IPS-18a (cell line): ENCODE data around the gene TBC1D8.

Source experiments
- H3K27ac ChIP-seq: one replicate; pipeline ENCODE4 v1.5.1; 2013; ENCODE audit warnings: low read length
- H3K27me3 ChIP-seq: one replicate; pipeline ENCODE4 v1.6.1; 2013; ENCODE audit warnings: mild to moderate bottlenecking, low read length; ENCODE audit not compliant: control insufficient read depth, insufficient read depth
- H3K36me3 ChIP-seq: one replicate; pipeline ENCODE4 v1.6.1; 2013; ENCODE audit warnings: low read depth, low read length; ENCODE audit not compliant: control insufficient read depth
- H3K4me1 ChIP-seq: one replicate; pipeline ENCODE4 v1.6.1; 2013; ENCODE audit warnings: low read depth, low read length; ENCODE audit not compliant: control insufficient read depth
- H3K4me3 ChIP-seq: one replicate; pipeline ENCODE4 v1.5.1; 2013; ENCODE audit warnings: low read length
- H3K9ac ChIP-seq: one replicate; pipeline ENCODE4 v1.6.1; 2013; ENCODE audit warnings: mild to moderate bottlenecking, low read length, moderate library complexity
- H3K9me3 ChIP-seq: one replicate; pipeline ENCODE4 v1.6.1; 2013; ENCODE audit warnings: low read depth, low read length; ENCODE audit not compliant: control insufficient read depth

Gene TBC1D8

GRCh38 chr2:101106453-101107181 lies 44.6 kb downstream of the TBC1D8 start:
- H3K4me1 ChIP-seq: peaks cover 6% of the 10 kb centered on the region
- H3K9ac ChIP-seq: no peak overlapping the region
- no peaks in the 10 kb centered on the region for H3K27me3 ChIP-seq
- no peak overlapping the region for H3K27ac ChIP-seq
- H3K4me3 ChIP-seq: no peak overlapping the region
- H3K9me3 ChIP-seq: peaks cover 2% of the 10 kb centered on the region
- no peaks in the 10 kb centered on the region for H3K36me3 ChIP-seq

- Histone ChIP-seq H3K9ac (no peak overlapping the region), H3K4me1 (peaks cover 6% of the 10 kb centered on the region), H3K27ac (no peak overlapping the region)
Observed at GRCh38 chr2:101105654-101106053, 45.5 kb downstream of the TBC1D8 start.

GRCh38 chr2:101097638-101098037 lies 53.5 kb downstream of the TBC1D8 start:
- Histone ChIP-seq H3K36me3 (no peaks in the 10 kb centered on the region), H3K4me1 (no peaks in the 10 kb centered on the region), H3K9me3 (no peaks in the 10 kb centered on the region), H3K27me3 (no peaks in the 10 kb centered on the region), H3K9ac (no peak overlapping the region), H3K27ac (no peak overlapping the region), H3K4me3 (no peak overlapping the region)

More at GRCh38 chr2:101105654-101106053, 45.5 kb downstream of the TBC1D8 start:
- Histone ChIP-seq H3K27me3 (no peaks in the 10 kb centered on the region), H3K4me3 (no peak overlapping the region), H3K9me3 (peaks cover 2% of the 10 kb centered on the region), H3K36me3 (no peaks in the 10 kb centered on the region)

GRCh38 chr2:101096619-101097142 lies 54.5 kb downstream of the TBC1D8 start:
- no peak overlapping the region for H3K4me3 ChIP-seq
- no peaks in the 10 kb centered on the region for H3K9me3 ChIP-seq

DNA sequence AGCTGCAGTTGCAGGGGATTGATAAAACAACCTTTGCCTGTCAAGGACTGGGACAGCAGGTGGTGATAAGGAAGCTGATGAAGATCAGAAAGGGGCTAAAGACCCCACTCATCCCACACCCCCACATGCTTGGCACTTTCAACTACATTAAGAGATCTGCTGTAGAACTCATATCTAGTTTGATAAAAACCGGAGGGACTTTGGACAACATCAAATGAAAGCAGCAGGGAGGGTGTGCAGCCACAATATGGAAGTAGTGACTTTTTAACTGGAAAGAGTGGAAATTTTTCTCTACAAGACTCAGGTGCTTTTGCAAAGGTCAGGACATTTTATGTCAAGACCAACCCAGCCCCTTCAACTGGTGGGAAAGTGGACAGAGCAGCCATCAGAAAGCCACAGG lies 56.8 kb downstream of the TBC1D8 start:
- no peaks in the 10 kb centered on the region for H3K9me3 ChIP-seq

More at GRCh38 chr2:101096619-101097142, 54.5 kb downstream of the TBC1D8 start:
- no peak overlapping the region for H3K27ac ChIP-seq
- H3K4me1 ChIP-seq: no peaks in the 10 kb centered on the region
- no peaks in the 10 kb centered on the region for H3K36me3 ChIP-seq
- no peak overlapping the region for H3K9ac ChIP-seq
- H3K27me3 ChIP-seq: no peaks in the 10 kb centered on the region

DNA sequence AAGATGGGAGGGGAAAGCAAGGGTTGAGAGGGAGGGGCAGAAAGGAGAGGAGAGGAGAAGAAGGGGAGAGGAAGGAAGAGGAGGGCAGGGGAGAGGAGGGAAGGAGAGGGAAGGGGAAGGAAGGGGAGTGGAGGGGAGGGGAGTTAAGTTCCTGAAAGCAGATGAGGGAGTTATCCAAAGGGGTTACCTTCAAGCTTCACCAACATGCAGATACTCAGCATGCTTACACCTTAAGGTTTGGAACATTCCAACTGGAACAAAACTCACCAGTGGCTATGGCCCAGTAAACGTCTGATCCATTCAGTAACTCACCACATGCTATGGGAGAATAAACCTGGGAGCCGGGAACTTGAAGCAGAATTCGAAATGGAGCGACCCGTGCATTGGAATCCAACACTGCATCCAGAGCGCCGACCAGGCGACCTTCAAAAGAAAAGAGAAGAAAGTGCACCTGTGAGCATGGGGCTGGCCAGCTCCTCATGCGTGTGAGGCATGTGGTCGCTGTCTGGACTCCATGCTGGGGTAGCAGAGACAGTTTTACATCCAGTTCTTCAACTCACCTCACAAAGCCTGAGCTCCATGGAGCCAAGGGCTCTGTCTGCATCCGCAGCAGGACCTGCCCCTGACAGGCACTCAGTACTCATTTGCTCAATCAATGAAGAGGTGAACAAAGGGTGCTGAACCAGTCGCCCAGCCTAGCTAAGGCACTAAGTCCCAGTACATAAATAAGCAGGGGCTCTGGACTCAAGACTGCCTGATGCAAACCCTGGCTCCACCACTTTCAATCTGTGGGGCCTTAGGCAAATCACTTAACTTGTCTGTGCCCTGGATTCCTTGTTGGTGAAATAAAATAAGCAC lies 61.0 kb downstream of the TBC1D8 start:
- Histone ChIP-seq H3K9me3 (no peaks in the 10 kb centered on the region), H3K27me3 (no peaks in the 10 kb centered on the region), H3K27ac (no peak overlapping the region), H3K4me3 (no peak overlapping the region), H3K9ac (no peak overlapping the region), H3K4me1 (no peaks in the 10 kb centered on the region), H3K36me3 (no peaks in the 10 kb centered on the region)

More for the DNA sequence above, 56.8 kb downstream of the TBC1D8 start:
- Histone ChIP-seq H3K4me3 (no peak overlapping the region), H3K36me3 (no peaks in the 10 kb centered on the region), H3K27ac (no peak overlapping the region), H3K4me1 (no peaks in the 10 kb centered on the region), H3K9ac (no peak overlapping the region), H3K27me3 (no peaks in the 10 kb centered on the region)

DNA sequence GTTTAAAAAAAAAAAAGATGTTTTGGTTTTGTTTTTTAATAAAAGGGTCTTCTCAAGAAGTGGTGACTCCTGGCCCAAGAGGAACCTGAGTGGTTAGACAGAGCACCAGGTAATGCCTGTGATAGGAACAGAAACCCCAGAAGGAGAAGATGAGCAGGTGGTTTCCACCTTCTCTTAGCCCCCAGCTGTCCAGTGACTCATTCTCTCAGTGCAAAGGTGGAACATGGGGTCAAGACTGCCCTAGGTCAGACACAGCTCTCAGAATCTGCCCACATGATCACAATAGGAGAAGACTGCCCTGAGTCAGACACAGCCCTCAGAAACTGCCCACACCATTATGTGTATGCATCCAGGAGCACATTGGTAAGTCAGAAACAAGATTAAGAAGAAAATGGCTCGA lies 61.8 kb downstream of the TBC1D8 start:
- no peak overlapping the region for H3K4me3 ChIP-seq
- H3K27ac ChIP-seq: no peak overlapping the region
- H3K27me3 ChIP-seq: no peaks in the 10 kb centered on the region
- no peaks in the 10 kb centered on the region for H3K4me1 ChIP-seq
- H3K9me3 ChIP-seq: no peaks in the 10 kb centered on the region
- no peak overlapping the region for H3K9ac ChIP-seq
- no peaks in the 10 kb centered on the region for H3K36me3 ChIP-seq

DNA sequence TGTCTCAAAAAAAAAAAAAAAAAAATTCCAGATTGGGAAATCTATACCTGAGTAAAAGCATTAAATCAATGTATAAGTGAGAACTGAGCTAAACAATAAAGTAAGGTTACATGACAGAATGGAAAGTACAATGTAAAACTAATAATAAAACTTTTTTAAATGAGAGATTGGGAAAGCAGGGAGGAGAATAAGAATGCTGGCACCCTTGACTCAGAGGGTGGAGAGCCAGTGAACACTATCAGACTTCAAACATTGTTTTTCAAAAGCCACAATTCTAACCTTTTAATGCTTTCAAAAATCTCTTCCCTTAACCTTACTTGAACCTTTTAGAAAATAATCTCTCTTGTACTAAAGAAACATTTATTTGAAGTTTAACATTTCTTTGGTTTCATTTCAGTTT lies 63.5 kb downstream of the TBC1D8 start:
- H3K27me3 ChIP-seq: no peaks in the 10 kb centered on the region
- no peak overlapping the region for H3K4me3 ChIP-seq
- no peaks in the 10 kb centered on the region for H3K36me3 ChIP-seq
- H3K9me3 ChIP-seq: no peaks in the 10 kb centered on the region
- H3K9ac ChIP-seq: no peak overlapping the region
- no peak overlapping the region for H3K27ac ChIP-seq
- H3K4me1 ChIP-seq: no peaks in the 10 kb centered on the region

DNA sequence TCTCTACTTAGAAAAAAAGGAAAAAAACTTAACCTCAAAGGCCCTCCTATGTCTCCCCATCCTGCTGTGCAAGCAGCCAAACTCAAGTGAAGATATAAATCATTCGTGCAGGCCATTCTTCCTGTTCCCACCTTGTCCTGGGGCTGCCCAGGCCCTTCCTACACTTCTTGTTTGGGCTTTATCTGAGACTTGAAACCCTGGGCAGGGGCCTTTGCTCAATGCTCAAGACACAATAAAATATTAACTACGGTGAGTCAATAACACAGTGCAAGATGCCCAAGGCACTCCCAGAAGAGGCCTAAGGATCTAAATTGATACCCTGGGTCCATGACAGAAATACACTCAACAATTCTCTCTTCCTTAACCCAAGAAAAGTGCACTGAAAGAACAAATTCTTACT lies 67.6 kb downstream of the TBC1D8 start:
- Histone ChIP-seq H3K4me3 (no peak overlapping the region), H3K9ac (no peak overlapping the region), H3K27me3 (no peaks in the 10 kb centered on the region), H3K9me3 (no peaks in the 10 kb centered on the region), H3K36me3 (no peaks in the 10 kb centered on the region), H3K4me1 (no peaks in the 10 kb centered on the region), H3K27ac (no peak overlapping the region)

DNA sequence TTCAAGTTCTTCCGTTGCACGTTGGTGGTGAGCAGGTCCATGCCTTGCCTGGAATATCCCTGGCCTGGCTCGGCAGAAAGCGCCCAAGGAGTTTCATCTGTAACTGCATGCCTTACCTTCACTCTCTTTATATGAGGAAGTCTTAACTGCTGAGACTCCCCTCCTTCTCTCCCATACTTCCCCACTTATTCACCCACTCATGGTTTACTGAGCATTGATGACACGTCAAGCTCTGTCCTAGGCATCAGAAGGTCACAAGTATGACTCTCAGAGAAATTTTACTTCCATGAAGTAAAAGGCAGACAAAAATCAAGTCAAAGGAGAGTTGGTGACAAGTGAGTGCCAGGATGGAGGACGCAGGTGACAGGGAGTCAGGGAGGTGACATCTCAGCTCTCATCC lies 68.2 kb downstream of the TBC1D8 start:
- no peaks in the 10 kb centered on the region for H3K27me3 ChIP-seq
- H3K9ac ChIP-seq: no peak overlapping the region
- no peak overlapping the region for H3K4me3 ChIP-seq
- no peaks in the 10 kb centered on the region for H3K36me3 ChIP-seq
- no peak overlapping the region for H3K27ac ChIP-seq
- no peaks in the 10 kb centered on the region for H3K9me3 ChIP-seq
- no peaks in the 10 kb centered on the region for H3K4me1 ChIP-seq

GRCh38 chr2:101081375-101081907 lies 69.7 kb downstream of the TBC1D8 start:
- Histone ChIP-seq H3K27me3 (no peaks in the 10 kb centered on the region), H3K36me3 (no peaks in the 10 kb centered on the region), H3K9ac (no peak overlapping the region), H3K4me3 (no peak overlapping the region), H3K9me3 (no peaks in the 10 kb centered on the region), H3K4me1 (no peaks in the 10 kb centered on the region), H3K27ac (no peak overlapping the region)
